Thyroid gland (tissue), 4 donors: ENCODE measurements around the gene SLC38A10.

Experiments used
- POLR2A ChIP-seq, 2 donors: fragments of 450-650 bp; IDR thresholded peaks; one replicate each; pipeline ENCODE4 v1.6.1; 2017; ENCODE audit warnings: antibody characterized with exemption in 2 of 2, mild to moderate bottlenecking in 2 of 2, moderate library complexity in 1 of 2
- TF ChIP-seq, protein P1 (sequence below), 6 experiments: fragments of 200-600 bp in 3 of 6; fragments of 450-650 bp in 3 of 6; sonication (generic) in 3 of 6; IDR thresholded peaks; one replicate each; pipeline ENCODE4 v1.5.1; 2016 to 2019; ENCODE audit warnings: antibody characterized with exemption in 6 of 6, mild to moderate bottlenecking in 2 of 6, inconsistent platforms in 1 of 6, moderate library complexity in 1 of 6

DNA sequence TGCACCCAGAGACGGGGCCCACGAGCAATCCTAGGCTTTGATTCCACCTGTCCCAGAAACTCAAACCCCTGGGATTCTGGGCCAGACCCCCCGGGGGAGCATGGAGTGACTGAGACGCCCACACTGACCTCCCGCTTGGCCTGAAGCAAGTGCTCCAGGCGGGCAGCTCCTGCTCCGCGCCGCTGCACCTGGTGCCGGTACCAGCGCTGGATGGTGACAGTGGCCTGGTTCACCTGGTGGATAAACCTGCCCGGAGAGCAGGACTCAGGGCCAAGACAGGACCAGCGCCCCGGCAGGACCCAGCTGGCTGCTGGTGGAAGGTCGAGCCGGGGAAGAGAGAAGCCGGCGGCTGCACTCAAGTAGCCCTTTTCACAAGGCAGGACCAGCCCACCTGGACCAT is 94.9 kb downstream of the SLC38A10 start:
- TF ChIP-seq, protein P1, sequence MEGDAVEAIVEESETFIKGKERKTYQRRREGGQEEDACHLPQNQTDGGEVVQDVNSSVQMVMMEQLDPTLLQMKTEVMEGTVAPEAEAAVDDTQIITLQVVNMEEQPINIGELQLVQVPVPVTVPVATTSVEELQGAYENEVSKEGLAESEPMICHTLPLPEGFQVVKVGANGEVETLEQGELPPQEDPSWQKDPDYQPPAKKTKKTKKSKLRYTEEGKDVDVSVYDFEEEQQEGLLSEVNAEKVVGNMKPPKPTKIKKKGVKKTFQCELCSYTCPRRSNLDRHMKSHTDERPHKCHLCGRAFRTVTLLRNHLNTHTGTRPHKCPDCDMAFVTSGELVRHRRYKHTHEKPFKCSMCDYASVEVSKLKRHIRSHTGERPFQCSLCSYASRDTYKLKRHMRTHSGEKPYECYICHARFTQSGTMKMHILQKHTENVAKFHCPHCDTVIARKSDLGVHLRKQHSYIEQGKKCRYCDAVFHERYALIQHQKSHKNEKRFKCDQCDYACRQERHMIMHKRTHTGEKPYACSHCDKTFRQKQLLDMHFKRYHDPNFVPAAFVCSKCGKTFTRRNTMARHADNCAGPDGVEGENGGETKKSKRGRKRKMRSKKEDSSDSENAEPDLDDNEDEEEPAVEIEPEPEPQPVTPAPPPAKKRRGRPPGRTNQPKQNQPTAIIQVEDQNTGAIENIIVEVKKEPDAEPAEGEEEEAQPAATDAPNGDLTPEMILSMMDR (IDR thresholded peaks at IDR 0.05) = no peak
- TF ChIP-seq POLR2A (IDR thresholded peaks at IDR 0.05) = no peak
